ENCODE results near the gene FHL1.

- TF ChIP-seq, protein P1, sequence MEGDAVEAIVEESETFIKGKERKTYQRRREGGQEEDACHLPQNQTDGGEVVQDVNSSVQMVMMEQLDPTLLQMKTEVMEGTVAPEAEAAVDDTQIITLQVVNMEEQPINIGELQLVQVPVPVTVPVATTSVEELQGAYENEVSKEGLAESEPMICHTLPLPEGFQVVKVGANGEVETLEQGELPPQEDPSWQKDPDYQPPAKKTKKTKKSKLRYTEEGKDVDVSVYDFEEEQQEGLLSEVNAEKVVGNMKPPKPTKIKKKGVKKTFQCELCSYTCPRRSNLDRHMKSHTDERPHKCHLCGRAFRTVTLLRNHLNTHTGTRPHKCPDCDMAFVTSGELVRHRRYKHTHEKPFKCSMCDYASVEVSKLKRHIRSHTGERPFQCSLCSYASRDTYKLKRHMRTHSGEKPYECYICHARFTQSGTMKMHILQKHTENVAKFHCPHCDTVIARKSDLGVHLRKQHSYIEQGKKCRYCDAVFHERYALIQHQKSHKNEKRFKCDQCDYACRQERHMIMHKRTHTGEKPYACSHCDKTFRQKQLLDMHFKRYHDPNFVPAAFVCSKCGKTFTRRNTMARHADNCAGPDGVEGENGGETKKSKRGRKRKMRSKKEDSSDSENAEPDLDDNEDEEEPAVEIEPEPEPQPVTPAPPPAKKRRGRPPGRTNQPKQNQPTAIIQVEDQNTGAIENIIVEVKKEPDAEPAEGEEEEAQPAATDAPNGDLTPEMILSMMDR (IDR thresholded peaks at IDR 0.05), result no peak
- TF ChIP-seq EP300 (IDR thresholded peaks at IDR 0.05) (no peak), POLR2A (IDR thresholded peaks at IDR 0.05) (no peak)
Observed at GRCh38 chrX:136246201-136246600, 98.9 kb downstream of the FHL1 start.

All from suprapubic skin (tissue), 3 donors.